Measurements from ENCODE around the gene SECISBP2L.

The SECISBP2L gene

DNA sequence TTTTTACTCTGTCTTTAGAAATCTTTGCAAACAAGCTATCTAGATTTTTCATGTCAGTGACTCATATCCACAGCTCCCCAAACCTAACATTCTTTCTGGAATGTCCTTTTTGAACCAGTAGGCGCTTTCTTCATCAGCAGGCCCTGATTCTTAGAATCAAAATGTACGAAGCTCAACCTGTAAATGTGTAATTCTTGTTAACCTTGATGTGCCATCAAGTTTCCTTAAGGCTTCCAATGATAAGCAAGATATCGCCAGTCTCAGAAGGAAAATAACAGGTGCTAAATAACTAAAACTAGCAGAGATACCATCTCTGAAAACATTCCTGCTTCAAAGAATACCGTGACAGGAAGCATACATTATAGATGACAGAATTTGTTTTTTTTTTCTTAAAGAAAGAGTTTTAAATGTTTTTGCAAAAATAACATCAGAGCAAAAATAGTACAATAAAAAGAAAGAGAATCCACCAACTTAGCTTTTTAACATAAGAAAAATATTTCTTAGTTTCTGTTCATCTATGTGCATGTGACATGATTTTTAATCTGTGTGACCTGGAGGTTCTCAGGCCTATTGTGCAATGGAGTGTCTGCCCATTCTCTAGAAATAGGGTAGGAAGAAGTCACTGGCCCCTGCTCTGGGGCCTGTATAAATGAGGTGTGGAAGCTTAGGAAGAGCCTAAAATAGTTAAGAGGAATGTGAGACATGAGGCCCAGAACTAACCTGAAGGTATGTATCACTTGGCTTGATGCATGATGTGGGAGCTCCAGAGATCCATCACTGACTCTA lies 14.7 kb upstream of the SECISBP2L start:
- TF ChIP-seq CTCF (IDR thresholded peaks at IDR 0.05) = no peak
- Histone ChIP-seq H3K9me3 (no peaks in the 10 kb centered on the region), H3K4me1 (ENCODE audit: control insufficient read depth in 1 of 2, insufficient read depth in 1 of 2, low read depth in 1 of 2, low read length in 1 of 2) (peaks cover 17 to 18% of the 10 kb centered on the region in 2 experiments), H3K36me3 (no peaks in the 10 kb centered on the region), H3K27ac (no peak overlapping the region), H3K27me3 (peaks cover 6% of the 10 kb centered on the region), H3K4me3 (ENCODE audit: low read depth in 1 of 2, low read length in 1 of 2) (no peak overlapping the region)

- H3K27ac ChIP-seq = no peak overlapping the region
- H3K36me3 ChIP-seq = no peaks in the 10 kb centered on the region
- H3K4me1 ChIP-seq (ENCODE audit: control insufficient read depth in 1 of 2, insufficient read depth in 1 of 2, low read depth in 1 of 2, low read length in 1 of 2) = peaks cover 14% of the 10 kb centered on the region in 2 experiments
- no peak overlapping the region for H3K4me3 ChIP-seq (ENCODE audit: low read depth in 1 of 2, low read length in 1 of 2)
- TF ChIP-seq CTCF (IDR thresholded peaks at IDR 0.05) = no peak
- no peaks in the 10 kb centered on the region for H3K9me3 ChIP-seq
- H3K27me3 ChIP-seq = no peaks in the 10 kb centered on the region
These were observed 13.2 kb upstream of the SECISBP2L start for GRCh38 chr15:49059491-49059890.

- no peaks in the 10 kb centered on the region for H3K36me3 ChIP-seq
- no peaks in the 10 kb centered on the region for H3K9me3 ChIP-seq
- no peak for TF ChIP-seq CTCF (IDR thresholded peaks at IDR 0.05)
- H3K4me1 ChIP-seq (ENCODE audit: control insufficient read depth in 1 of 2, insufficient read depth in 1 of 2, low read depth in 1 of 2, low read length in 1 of 2) = peaks cover 4 to 5% of the 10 kb centered on the region in 2 experiments
- no peaks in the 10 kb centered on the region for H3K27me3 ChIP-seq
- no peak overlapping the region for H3K4me3 ChIP-seq (ENCODE audit: low read depth in 1 of 2, low read length in 1 of 2)
- no peak overlapping the region for H3K27ac ChIP-seq
These were observed 12.3 kb upstream of the SECISBP2L start for GRCh38 chr15:49058559-49058958.

GRCh38 chr15:49055630-49056029 lies 9.4 kb upstream of the SECISBP2L start:
- H3K27me3 ChIP-seq = no peaks in the 10 kb centered on the region
- no peaks in the 10 kb centered on the region for H3K9me3 ChIP-seq
- no peak for TF ChIP-seq CTCF (IDR thresholded peaks at IDR 0.05)
- no peak overlapping the region for H3K4me3 ChIP-seq (ENCODE audit: low read depth in 1 of 2, low read length in 1 of 2)
- no peak overlapping the region for H3K27ac ChIP-seq
- no peaks in the 10 kb centered on the region for H3K4me1 ChIP-seq (ENCODE audit: control insufficient read depth in 1 of 2, insufficient read depth in 1 of 2, low read depth in 1 of 2, low read length in 1 of 2)
- H3K36me3 ChIP-seq = no peaks in the 10 kb centered on the region

GRCh38 chr15:49052662-49053061 lies 6.4 kb upstream of the SECISBP2L start:
- Histone ChIP-seq H3K36me3 (no peaks in the 10 kb centered on the region), H3K9me3 (no peaks in the 10 kb centered on the region), H3K27me3 (no peaks in the 10 kb centered on the region), H3K27ac (no peak overlapping the region), H3K4me3 (ENCODE audit: low read depth in 1 of 2, low read length in 1 of 2) (no peak overlapping the region), H3K4me1 (ENCODE audit: control insufficient read depth in 1 of 2, insufficient read depth in 1 of 2, low read depth in 1 of 2, low read length in 1 of 2) (no peaks in the 10 kb centered on the region)
- TF ChIP-seq CTCF (IDR thresholded peaks at IDR 0.05) = no peak
